HG03575 (cell line): ENCODE measurements around the gene PSD2.

Experiments used
- ATAC-seq: cut with Tn5 transposase; IDR thresholded peaks from one replicate; pipeline ENCODE4 v1.9.1; 2021; ENCODE audit not compliant: unreplicated experiment, insufficient number of reproducible peaks, low FRiP score; ENCODE audit errors: extremely low read depth

The PSD2 gene

DNA sequence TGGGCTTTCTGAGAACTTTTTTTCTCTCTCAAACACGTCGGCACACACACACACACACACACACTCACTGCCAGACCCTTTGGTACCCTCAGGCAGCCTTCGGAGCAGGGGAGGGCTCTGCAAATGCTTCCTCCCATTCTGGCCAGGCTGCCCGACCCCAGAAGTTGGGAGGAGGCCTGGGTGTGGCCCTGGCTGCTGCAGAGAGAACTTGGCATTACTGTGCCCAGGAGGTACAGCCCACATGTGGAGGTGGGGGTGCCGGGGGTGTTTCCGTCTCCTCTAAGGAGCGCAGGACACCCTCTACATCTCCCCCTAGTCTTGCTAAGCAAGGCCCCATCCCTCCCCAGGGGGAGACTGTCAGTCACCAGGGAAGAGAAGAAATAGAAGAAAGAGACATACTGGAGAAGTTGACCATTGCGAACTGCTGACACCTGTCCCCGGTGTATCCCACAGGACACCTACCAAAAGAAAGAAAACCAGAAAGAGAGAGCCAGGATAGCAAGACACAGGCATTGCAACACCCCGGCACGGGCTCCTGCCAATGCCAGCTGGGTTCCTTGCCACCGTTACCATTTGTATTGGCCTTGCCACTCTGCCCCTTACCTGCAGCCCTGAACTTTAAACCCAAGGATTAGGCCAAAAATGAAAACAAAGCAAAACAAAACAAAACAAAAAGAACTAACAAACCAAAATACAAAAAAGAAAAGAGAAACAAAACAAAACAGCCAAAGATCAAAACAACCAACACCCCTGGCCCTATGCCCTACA lies 69.3 kb downstream of the PSD2 start:
- no peak for ATAC-seq

DNA sequence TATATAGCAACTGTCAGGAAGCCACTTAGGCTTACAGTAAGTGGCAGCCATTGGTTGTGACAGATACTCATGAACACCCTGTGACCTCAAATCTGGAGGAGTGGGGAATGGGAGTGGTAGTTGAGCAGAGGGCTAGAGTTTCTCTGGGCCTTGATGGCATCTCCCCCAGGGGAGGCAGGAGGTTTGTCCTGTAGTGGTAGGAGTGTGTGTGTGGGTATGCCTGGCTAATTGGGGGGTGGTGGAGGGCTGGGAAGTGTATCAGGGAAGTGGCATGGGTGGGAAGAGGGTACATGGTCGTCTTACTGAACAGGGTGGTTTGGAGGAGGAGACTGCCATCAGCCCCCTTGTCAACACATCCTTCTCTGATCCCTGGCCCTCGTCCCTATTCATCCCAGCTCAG lies 71.5 kb downstream of the PSD2 start:
- ATAC-seq: no peak

DNA sequence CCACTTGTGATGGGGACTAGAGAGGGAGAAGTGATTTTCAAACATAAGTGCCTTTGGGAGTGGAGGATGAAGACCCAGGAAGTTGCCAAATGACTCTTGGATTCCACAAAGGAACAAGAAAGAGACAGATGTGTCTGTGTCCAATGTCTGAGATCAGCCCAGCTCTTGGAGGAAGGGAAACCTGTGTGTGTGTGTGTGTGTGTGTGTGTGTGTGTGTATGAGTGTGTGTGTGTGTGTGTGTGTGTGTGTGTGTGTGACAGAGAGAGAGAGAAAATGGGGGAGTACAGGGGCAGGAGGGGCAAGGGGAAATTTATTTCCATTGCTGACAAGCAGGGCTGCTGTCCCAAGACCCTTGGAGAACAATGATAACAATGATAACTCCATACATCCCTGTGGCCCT lies 72.0 kb downstream of the PSD2 start:
- no peak for ATAC-seq

DNA sequence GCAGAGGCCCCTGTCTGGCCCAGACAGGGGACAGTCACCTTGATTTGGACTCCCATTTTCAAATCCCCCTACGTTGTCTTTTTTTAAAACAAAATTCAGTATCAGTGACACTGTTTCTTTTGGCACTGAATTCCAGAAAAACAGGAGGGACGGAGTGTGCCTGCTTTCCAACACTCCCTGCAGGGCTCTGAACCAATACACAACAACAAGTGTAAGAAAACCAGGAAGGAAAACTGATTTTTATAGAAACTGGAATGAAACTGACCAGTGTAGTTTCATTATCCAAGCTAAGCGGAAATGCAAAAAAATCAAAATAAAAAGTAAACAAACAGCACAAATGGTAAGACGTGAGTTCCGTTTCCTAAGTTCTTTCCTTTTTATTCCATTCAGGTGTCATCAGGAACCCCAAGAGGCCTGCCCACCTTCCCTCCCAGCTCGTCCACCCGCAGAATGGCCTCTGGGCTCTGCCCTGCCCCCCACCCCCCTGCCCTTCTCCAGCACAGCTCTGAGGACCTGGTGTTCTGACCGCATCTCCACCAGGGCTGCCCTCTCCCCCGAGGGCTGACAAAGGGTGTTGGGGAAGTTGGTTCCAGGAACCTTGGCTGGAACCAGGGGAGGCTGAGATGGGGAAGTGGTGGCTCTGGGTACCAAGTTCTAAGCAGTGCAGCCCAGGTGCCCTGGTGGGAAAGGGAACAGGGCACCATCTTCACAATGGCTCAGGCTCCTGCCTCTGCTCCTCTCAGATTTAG lies 73.6 kb downstream of the PSD2 start:
- ATAC-seq: no peak

DNA sequence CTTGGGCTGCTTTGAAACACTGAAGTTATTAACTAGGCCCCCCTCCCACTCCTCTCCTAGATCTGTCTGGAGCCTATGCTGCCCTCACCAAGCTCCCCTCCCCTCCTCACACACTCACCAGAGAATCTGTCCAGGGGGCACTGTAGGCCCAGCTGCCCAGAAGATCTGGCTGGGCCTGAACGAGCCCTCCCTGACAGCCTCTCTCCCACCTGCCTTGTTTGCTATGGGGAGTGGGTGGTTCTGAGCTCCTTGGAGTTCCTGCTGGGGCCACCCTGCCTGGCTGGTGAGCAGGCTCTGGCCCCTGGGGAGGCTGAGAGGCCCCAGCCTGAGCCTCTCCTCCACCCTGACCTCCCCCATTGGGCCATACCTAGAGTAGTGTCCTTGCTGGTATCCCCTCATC lies 75.1 kb downstream of the PSD2 start:
- ATAC-seq: no peak

DNA sequence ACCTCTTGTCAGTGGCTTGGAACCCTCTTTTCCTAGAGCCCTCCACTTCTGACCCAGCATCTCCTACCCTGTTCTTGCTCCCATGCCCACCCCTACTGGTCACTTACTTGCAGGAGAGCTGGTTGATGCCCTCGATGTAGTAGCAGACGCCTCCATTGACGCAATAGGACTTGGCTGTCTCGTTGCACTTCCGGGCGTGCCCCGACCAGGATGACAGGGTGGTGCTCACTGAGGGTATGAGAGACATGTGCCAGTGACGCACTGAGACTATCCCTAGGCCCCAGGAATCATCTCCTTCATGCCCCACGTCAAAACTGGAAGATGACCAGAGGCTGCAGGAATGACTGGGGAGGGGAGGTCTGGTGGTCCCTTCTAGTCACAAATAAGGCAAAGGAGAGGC lies 76.0 kb downstream of the PSD2 start:
- no peak for ATAC-seq

DNA sequence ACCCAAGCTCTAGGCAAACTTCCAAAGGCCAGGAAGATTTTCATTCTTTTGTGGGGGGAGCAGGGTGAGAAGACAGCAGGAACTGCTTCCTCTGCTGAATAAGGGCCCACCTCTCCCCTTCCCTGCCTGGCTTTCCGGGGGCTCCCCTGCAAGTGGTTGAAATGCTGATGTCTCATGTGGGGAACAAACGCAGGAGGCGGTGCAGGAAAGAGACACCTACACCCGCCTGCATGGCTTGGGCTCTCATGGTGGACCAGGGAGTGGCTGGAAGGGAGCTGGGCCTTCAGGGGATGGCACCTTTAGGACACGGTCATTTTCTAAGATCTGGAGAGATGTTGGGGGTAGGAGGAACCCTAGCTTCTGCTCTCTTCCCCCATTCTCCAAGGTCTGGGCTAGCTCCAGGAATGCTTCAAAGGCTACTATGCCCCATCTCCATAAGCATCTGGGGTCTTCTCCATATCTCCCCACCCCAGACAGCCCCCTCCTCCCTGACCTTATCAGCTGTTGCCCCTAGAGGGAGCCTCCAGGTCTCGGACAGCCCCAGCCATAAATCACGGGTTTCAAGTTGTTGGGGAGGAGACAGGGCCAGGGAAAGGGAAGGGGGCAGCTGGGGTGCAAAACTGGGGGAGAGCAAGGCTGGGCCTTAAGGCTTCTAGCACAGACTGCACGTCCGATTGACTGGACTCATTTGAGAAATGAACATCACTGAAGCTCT lies 76.6 kb downstream of the PSD2 start:
- no peak for ATAC-seq

DNA sequence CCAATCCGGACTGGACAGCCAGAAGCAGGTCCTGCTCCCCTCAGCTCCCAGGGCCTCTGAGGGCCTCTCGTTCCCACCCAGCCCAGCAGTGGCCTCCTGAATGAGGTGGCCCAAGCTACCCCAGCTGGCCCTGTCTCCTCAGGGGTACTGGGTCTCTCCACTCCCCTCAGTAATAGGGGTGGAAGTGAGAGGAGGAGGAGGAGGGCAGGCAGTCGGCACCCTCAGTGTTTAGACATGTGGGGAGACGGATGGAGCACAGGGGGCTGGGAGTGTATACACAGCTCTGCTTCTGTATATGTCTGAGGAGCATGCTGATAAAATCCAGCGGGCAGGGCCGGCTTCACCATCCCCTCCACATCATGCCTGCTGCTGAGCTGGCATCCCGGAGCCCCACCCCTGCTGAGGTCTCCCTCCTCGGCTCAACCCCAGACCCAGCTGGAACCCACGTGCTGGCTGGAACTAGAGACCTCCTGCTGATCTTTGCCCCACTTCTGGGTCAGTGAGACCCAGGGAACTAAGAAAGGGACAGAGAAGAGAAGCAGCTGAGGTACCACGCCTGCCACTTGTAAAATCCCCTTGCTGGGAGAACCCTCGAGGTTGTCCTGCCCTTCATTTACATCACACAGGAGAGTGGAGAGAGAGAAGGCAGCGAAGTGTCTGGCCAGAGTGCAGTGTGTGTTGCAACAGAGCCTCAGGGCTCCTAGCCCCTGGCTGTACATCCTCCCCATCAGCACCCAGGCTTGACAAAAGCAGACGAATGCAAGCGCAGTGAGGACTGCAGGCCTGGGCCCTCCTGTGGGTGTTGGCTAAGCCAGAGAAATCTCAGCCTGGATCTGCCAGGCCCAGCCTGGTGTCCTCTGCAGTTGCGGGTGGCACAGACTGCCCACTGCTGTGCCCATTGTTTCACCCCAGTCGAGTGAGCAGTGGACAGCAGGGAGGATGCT lies 77.5 kb downstream of the PSD2 start:
- ATAC-seq: no peak

DNA sequence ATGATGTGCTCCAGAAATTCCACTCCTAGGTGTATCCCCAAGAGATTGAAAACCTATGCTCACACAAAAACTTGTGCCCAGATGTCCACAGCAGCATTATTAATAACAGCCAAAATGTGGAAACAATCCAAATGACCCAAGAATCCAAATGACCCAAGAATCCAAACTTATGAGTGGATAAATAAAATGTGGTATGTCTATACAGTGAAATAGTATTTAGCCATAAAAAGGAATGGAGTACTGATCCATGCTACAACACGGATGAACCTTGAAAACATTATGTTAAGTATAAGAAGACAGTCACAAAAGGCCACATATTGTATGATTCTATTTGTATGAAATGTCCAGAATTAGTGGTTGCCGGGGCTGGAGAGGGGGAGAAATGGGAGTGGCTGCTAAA lies 80.3 kb downstream of the PSD2 start:
- no peak for ATAC-seq

DNA sequence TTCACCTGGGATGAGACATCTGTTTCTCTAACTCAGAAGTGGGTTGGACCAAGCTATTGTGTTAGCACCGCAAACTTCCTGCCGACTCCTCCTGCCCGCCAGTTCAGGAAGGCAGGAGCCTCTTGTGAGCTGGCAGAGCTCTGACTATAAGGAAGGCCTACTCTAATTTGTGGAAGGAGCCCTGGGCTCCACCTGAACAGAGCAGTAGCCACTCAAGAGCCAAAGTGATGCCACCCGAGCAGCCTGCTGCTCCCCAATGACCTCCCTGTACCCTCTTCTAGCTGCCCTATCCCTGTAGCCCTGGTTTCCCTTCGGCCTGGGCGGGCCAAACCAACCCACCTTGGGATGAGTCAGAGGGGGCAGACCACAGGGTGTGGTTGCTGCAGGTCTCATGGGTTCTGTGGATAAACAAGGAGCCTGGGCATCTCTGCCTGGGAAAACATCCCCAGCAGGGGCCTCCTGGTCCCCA lies 81.6 kb downstream of the PSD2 start:
- no peak for ATAC-seq

DNA sequence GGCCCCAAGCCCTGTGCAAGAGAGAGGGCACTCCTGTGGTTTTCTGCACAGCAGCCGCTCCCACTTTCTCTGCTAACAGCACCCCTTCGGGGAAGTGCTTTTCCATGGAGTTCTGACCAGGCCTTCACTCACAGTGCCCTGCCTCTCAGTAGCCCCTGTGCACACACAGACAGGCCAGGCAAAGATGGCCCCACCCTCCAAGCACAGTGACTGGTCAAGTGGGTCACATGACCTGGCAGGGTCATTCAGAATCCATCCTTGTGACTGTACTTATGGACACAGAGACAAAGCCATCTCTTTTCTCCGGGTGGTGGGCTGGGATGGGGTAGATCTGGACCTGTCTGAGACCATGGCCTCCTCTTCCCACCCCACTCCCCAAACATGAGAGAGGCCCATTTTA lies 82.5 kb downstream of the PSD2 start:
- no peak for ATAC-seq

DNA sequence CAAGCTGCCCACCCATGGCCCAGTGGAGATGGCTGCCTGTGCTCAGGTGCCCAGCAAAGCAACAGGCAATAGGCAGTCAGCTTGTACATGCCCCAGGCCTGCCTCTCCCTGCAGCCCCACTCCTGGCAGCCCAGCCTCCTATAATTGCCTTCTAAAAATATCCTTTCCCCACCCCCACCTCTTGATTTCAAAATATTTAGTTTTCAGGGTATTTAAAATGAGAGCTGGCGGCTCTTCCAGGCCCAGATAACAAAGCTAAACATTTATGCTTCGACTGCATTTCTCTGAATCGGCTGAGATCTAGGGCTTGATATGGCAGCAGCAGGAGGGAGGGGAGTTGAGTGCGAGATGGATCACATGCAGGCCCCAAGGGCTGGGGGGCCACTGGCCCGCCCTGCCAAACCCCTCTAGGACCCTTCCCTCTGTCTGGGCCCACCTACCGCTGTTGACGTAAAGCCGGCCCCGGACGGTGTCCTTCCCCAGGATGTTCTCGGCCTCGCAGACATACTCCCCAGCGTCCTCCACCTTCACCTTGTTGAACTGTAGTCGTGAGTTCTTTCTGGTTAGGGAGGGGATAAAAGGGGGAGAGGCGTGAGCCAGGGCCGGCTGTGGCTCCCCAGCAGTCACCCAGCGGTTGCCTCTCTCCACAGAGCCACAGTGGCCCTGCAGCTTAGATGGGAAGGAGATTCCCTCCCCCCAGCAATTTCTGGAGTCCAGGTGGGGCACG lies 85.0 kb downstream of the PSD2 start:
- ATAC-seq: no peak

DNA sequence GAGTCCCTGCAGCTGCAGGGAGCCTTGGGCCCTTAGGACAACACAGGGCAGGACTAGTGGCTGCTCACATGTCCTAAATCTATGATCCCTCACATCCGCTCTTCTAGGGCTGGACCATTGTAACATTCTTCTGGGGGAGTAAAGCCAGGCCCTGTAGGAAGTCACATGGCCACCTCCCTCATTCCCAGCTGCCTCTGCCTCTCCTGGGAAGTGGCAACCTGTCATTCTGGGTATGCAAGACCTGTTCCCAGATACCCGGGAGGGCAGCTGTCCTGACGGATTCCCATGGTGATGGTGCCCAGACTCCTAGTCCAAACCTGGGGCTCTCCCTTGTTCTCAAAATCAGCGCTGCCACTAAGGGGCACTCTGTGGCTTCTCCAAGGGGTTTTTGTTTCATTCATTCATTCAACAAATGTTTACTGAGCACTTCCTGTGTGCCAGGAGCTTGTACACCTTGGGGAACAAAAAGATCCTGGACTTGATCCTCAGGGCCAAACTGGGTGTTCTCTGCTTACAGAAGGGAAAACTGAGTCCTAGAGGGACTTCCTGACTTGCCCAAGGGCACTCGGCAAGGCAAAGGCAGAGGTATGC lies 85.6 kb downstream of the PSD2 start:
- no peak for ATAC-seq

DNA sequence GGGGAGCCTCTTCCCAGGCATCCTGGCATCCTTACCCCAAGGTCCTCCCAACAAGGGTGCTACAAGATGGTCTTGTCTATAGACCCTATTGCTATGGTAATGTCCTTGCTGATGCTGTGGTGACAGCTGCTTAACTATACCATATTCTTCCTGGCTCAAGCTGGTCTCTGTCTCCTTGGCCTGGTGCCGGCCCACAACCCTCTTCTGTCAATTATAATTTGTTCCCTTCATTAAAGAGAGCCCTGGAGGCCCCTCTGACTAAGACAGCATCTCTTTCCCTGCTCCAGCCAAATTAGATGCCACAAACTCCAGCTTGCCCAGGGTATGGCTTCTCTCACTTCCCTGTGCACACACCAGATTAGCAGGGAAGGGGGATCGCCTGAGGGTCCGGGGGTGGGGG lies 86.7 kb downstream of the PSD2 start:
- ATAC-seq: no peak

DNA sequence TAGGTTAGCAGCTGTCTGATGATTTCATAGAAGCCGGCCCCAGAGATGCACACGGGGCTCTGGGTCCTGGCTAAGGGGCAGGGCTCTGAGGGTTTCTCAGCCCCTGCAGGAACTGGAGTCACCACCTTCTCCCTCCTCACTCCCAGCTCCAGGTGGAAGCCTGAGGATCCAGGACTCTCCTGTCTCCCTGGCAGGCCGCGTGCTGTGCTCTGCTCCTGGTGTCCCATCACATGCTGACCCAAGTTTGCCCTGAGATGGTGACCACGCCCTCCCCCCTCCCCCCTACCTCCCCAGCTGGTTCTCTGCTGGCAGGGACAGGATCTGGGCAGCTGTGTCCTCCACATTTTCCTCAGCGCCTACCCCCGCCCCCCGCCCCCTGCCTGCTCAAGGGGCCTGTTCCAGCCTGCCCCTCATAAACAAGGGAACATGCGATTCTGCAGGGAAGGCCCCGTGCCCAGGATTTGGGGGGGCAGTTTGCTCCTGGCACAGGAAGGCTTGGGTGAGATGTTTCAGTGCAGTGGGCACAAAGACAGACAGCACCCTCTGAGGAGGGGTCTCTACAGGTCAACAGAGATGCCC lies 87.4 kb downstream of the PSD2 start:
- no peak for ATAC-seq

DNA sequence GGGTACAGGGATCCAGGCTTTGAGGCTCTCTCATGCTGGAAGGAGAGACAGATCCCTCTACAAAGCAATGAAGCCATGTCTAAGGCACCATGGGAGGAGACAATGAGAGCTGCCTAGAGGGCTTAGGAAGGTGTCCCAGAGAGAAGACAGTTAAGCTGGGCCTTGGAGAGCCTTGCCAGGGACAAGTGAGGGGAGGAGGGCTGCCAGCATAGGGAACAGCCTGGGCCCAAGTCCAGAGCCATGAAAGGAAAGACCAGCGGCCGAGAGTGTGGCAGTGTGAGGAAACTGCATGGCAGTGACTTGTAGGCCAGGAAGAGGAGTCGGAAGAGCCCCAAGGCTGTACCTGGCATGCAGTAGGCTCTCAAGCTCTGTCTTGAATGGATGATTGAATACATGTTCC lies 88.5 kb downstream of the PSD2 start:
- no peak for ATAC-seq

DNA sequence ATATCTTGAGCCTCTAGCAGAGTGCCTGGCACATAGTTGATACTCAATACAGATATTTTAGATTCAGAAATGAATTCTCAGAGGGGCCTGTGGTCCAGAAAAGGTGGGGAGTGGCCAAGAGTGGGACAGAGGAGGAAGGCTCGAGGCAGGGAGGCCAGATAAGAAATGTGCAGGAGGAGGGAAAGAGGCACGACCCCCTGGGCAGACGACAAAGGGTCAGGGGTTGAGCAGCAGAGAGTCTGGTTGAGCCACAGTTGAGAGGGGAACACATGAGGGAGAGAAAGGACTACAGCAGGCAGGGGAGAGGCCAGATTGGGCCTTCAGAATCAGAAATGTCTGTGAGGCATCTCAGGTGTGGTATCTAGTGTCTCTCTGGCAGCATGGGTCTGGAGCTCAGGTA lies 89.1 kb downstream of the PSD2 start:
- ATAC-seq: no peak
